ENCODE results near the gene PCDH9. TPM values are rescaled to one million over a fixed set of nuclear protein-coding genes. Genes with fewer than 3 reads are reported as not detected.

The PCDH9 gene
- total RNA-seq, 1 experiment from 2014 or later = 4.2 TPM

DNA sequence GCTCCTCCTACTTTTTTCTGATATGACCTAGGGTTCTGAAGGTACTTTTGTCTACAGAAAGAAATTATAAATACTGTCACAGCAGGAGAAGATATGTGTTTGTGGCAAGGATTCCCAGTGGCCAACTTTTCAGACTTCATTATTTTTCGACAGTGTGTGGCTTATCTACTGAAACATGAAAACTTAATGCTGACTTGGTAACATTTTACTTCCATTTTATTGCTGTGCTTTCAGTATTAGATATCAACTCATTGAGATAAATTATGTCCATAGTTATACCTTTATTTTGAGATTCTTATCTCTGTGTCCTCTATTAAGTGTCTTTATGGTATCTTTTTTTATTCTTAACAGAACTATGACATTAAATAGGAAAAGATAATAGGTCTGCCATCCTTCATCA lies 700.0 kb downstream of the PCDH9 start:
- TF ChIP-seq, protein P1, sequence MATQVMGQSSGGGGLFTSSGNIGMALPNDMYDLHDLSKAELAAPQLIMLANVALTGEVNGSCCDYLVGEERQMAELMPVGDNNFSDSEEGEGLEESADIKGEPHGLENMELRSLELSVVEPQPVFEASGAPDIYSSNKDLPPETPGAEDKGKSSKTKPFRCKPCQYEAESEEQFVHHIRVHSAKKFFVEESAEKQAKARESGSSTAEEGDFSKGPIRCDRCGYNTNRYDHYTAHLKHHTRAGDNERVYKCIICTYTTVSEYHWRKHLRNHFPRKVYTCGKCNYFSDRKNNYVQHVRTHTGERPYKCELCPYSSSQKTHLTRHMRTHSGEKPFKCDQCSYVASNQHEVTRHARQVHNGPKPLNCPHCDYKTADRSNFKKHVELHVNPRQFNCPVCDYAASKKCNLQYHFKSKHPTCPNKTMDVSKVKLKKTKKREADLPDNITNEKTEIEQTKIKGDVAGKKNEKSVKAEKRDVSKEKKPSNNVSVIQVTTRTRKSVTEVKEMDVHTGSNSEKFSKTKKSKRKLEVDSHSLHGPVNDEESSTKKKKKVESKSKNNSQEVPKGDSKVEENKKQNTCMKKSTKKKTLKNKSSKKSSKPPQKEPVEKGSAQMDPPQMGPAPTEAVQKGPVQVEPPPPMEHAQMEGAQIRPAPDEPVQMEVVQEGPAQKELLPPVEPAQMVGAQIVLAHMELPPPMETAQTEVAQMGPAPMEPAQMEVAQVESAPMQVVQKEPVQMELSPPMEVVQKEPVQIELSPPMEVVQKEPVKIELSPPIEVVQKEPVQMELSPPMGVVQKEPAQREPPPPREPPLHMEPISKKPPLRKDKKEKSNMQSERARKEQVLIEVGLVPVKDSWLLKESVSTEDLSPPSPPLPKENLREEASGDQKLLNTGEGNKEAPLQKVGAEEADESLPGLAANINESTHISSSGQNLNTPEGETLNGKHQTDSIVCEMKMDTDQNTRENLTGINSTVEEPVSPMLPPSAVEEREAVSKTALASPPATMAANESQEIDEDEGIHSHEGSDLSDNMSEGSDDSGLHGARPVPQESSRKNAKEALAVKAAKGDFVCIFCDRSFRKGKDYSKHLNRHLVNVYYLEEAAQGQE (IDR thresholded peaks at IDR 0.05; ENCODE audit: insufficient read depth in 1 of 2, low read depth in 2 of 2, low read length in 1 of 2) = no peak
- ATAC-seq = no peak
- no TSS peak for BruUV-seq (replicated peaks)
- no peaks in the 10 kb centered on the region for H3K4me1 ChIP-seq (ENCODE audit: control insufficient read depth, insufficient read depth, low read length)
- no peaks in the 10 kb centered on the region for H3K36me3 ChIP-seq (ENCODE audit: control insufficient read depth, insufficient read depth, low read length)
- H3K27me3 ChIP-seq (ENCODE audit: control insufficient read depth, insufficient read depth, low read length) = no peaks in the 10 kb centered on the region
- no peak for DNase-seq (ENCODE audit: low read depth, low spot score)
- intact Hi-C loops (cut with micrococcal nuclease; ENCODE audit: unreplicated experiment) = no loop called here
- no peak overlapping the region for H3K4me3 ChIP-seq (ENCODE audit: low read depth in 2 of 2, low read length in 2 of 2)
- ChIA-PET CTCF (no interaction called here), POLR2A (no interaction called here)
- H3K9me3 ChIP-seq (ENCODE audit: control insufficient read depth, insufficient read depth, low read depth, low read length) = no peaks in the 10 kb centered on the region
- in situ Hi-C loops (cut with HindIII; ENCODE audit: low pct_unique_long_range_greater_than_20kb, low sequenced_read_pairs) = no loop called here
- no peak overlapping the region for H3K27ac ChIP-seq (ENCODE audit: low read length)

DNA sequence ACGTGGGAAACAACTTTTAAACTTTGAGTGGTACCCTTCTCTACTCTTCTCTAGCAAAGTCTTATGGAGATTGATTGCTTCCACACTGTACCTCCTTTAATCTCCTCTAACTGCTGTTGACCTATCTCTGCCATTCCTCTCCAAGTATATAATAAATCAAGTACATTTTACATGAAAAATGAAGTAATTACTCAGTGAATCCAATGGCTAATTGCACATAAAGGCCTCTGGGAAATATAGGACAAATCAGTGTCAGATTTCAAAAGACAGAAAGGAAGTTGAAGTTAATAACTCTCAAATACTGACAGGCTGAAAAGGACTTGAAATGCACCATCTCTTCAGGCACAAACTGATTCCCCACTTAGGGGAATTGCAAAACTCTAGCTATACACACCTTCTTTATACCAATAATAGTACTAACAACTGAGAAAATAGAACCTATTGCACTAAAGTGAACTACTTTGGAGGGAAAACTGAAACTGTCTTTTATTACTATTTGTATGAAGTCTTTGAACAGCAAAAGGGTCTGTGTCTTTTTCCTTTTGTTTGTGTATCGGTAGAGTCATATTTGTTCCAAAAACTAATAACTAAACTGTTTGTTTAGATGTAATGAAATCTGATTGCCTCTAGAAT lies 701.1 kb downstream of the PCDH9 start:
- no peak overlapping the region for H3K4me3 ChIP-seq (ENCODE audit: low read depth in 2 of 2, low read length in 2 of 2)
- no peaks in the 10 kb centered on the region for H3K36me3 ChIP-seq (ENCODE audit: control insufficient read depth, insufficient read depth, low read length)
- no peak overlapping the region for H3K27ac ChIP-seq (ENCODE audit: low read length)
- H3K4me1 ChIP-seq (ENCODE audit: control insufficient read depth, insufficient read depth, low read length) = no peaks in the 10 kb centered on the region
- no peak for DNase-seq (ENCODE audit: low read depth, low spot score)
- POLR2A ChIA-PET = no interaction called here
- H3K9me3 ChIP-seq (ENCODE audit: control insufficient read depth, insufficient read depth, low read depth, low read length) = no peaks in the 10 kb centered on the region
- in situ Hi-C loops (cut with HindIII; ENCODE audit: low pct_unique_long_range_greater_than_20kb, low sequenced_read_pairs) = no loop called here
- no peaks in the 10 kb centered on the region for H3K27me3 ChIP-seq (ENCODE audit: control insufficient read depth, insufficient read depth, low read length)
- intact Hi-C loops (cut with micrococcal nuclease; ENCODE audit: unreplicated experiment) = no loop called here
- CTCF ChIA-PET = no interaction called here
- no peak for ATAC-seq
- TF ChIP-seq, protein P1 (IDR thresholded peaks at IDR 0.05; ENCODE audit: insufficient read depth in 1 of 2, low read depth in 2 of 2, low read length in 1 of 2) = no peak
- TF ChIP-seq TCF7L2 (IDR thresholded peaks at IDR 0.05; ENCODE audit: low read depth, low read length) (no peak), POLR2AphosphoS5 (IDR thresholded peaks at IDR 0.05; ENCODE audit: low read depth, low read length) (no peak), SIN3A (IDR thresholded peaks at IDR 0.05; ENCODE audit: borderline replicate concordance, insufficient read depth, low read depth, low read length) (no peak)
- TF ChIP-seq, protein P2, sequence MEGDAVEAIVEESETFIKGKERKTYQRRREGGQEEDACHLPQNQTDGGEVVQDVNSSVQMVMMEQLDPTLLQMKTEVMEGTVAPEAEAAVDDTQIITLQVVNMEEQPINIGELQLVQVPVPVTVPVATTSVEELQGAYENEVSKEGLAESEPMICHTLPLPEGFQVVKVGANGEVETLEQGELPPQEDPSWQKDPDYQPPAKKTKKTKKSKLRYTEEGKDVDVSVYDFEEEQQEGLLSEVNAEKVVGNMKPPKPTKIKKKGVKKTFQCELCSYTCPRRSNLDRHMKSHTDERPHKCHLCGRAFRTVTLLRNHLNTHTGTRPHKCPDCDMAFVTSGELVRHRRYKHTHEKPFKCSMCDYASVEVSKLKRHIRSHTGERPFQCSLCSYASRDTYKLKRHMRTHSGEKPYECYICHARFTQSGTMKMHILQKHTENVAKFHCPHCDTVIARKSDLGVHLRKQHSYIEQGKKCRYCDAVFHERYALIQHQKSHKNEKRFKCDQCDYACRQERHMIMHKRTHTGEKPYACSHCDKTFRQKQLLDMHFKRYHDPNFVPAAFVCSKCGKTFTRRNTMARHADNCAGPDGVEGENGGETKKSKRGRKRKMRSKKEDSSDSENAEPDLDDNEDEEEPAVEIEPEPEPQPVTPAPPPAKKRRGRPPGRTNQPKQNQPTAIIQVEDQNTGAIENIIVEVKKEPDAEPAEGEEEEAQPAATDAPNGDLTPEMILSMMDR (IDR thresholded peaks at IDR 0.05) = no peak
- no TSS peak for BruUV-seq (replicated peaks)
